ENCODE results near the gene FBLN7.

The FBLN7 gene

GRCh38 chr2:112138159-112139032 lies at the start of gene FBLN7:
Gene FBLN7, plus strand, starts transcription at chr2:112138385. Its CDS starts 271 bp downstream, at chr2:112138656.
- TF ChIP-seq CTCF (IDR thresholded peaks at IDR 0.05) = no peak
- Mint-ChIP-seq H3K4me1 (peaks cover 40% of the 10 kb centered on the region), H3K36me3 (ENCODE audit: low read depth) (peaks cover 10% of the 10 kb centered on the region), H3K9me3 (peaks cover 8% of the 10 kb centered on the region), H3K27me3 (ENCODE audit: low read depth, poor library complexity) (peaks cover 24% of the 10 kb centered on the region), H3K4me3 (peak within 1 kb of the TSS; percentile 83), H3K27ac (no peak within 1 kb of the TSS)
- DNase-seq = peak; percentile 65

GRCh38 chr2:112089375-112089774 lies 48.8 kb upstream of the FBLN7 start:
- H3K27ac Mint-ChIP-seq = no peak overlapping the region
- H3K27me3 Mint-ChIP-seq (ENCODE audit: low read depth, poor library complexity) = peaks cover 3% of the 10 kb centered on the region
- H3K4me1 Mint-ChIP-seq = no peaks in the 10 kb centered on the region
- no peak for DNase-seq
- H3K36me3 Mint-ChIP-seq (ENCODE audit: low read depth) = peaks cover 69% of the 10 kb centered on the region
- no peak for TF ChIP-seq CTCF (IDR thresholded peaks at IDR 0.05)
- no peaks in the 10 kb centered on the region for H3K9me3 Mint-ChIP-seq
- no peak overlapping the region for H3K4me3 Mint-ChIP-seq

GRCh38 chr2:112092286-112093041 lies 45.7 kb upstream of the FBLN7 start:
- Mint-ChIP-seq H3K4me3 (no peak overlapping the region), H3K4me1 (peaks cover 16% of the 10 kb centered on the region), H3K27me3 (ENCODE audit: low read depth, poor library complexity) (peaks cover 3% of the 10 kb centered on the region), H3K9me3 (no peaks in the 10 kb centered on the region), H3K27ac (peak overlapping the region; percentile 31), H3K36me3 (ENCODE audit: low read depth) (peaks cover 58% of the 10 kb centered on the region)
- no peak for DNase-seq
- no peak for TF ChIP-seq CTCF (IDR thresholded peaks at IDR 0.05)

- Mint-ChIP-seq H3K36me3 (ENCODE audit: low read depth) (peaks cover 61% of the 10 kb centered on the region), H3K4me1 (peaks cover 16% of the 10 kb centered on the region), H3K4me3 (no peak overlapping the region), H3K27ac (no peak overlapping the region), H3K9me3 (no peaks in the 10 kb centered on the region), H3K27me3 (ENCODE audit: low read depth, poor library complexity) (peaks cover 3% of the 10 kb centered on the region)
- no peak for TF ChIP-seq CTCF (IDR thresholded peaks at IDR 0.05)
- DNase-seq = no peak
Measured at GRCh38 chr2:112093216-112093615, 45.0 kb upstream of the FBLN7 start.

GRCh38 chr2:112095681-112096080 lies 42.5 kb upstream of the FBLN7 start:
- peaks cover 16% of the 10 kb centered on the region for H3K4me1 Mint-ChIP-seq
- H3K4me3 Mint-ChIP-seq = no peak overlapping the region

More at GRCh38 chr2:112095681-112096080, 42.5 kb upstream of the FBLN7 start:
- DNase-seq = no peak
- H3K36me3 Mint-ChIP-seq (ENCODE audit: low read depth) = peaks cover 49% of the 10 kb centered on the region
- H3K27me3 Mint-ChIP-seq (ENCODE audit: low read depth, poor library complexity) = peaks cover 3% of the 10 kb centered on the region
- peak overlapping the region; percentile 85 for H3K27ac Mint-ChIP-seq
- H3K9me3 Mint-ChIP-seq = no peaks in the 10 kb centered on the region
- no peak for TF ChIP-seq CTCF (IDR thresholded peaks at IDR 0.05)

Data from nephron progenitor cell (in vitro differentiated cells).